IPS-11a (cell line): ENCODE measurements around the gene UBXN4.
"Not testable (repeated sequence)": the region's sequence is repeated elsewhere in the genome, so short reads cannot be mapped to it uniquely, and the experiment has no call there.

Experiments
- H3K4me3 ChIP-seq: one replicate; pipeline ENCODE4 v1.5.1; 2013; ENCODE audit warnings: low read depth, low read length, control low read depth

UBXN4 gene

DNA sequence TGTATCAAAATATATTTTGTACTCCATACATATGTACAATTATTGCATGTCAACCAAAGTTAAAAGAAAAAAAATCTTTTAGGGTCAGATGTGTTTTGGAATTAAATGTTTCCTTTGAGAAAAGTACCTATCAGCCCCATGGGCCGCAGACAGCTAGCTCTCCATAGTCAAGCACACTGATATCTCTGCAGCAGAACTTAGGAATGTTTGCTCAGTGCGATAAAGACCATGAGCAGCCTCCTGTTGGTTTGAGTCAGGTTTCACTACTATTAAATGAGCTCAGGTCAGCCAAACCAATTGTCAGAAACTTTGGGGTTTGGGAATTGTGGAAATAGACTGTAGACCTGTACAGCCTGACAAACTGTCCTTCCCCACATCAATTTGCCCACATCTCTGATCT, 61.6 kb downstream of the UBXN4 start:
- no peak overlapping the region for H3K4me3 ChIP-seq

GRCh38 chr2:135807874-135808273, 66.2 kb downstream of the UBXN4 start:
- not testable (repeated sequence) for H3K4me3 ChIP-seq

DNA sequence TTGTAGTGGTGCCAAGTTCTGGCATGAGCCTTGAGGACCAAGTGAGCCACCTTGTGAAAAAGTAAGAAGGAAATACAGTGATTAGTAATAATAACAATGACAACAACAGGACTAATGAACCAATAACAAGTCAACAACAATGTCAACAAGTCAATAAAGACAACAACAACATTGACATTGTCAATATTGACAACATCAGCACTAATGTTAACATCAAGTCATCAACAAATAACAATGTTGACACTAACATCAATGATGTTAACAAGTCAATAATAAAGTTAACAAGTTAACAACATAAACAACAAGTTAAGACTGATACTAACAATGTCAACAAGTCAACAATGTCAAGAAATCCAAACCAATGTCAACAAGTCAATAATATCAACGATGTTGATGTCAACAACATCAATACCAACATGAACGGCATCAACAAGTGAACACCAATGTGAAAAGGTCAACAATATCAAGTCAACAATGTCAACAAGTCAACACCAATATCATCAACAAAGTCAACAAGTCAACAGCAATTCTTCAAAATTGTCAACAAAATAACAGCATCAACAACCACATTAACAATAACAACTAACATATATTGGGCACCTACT, 71.4 kb downstream of the UBXN4 start:
- H3K4me3 ChIP-seq, result no peak overlapping the region

GRCh38 chr2:135815269-135815668, 73.6 kb downstream of the UBXN4 start:
- H3K4me3 ChIP-seq, result no peak overlapping the region

DNA sequence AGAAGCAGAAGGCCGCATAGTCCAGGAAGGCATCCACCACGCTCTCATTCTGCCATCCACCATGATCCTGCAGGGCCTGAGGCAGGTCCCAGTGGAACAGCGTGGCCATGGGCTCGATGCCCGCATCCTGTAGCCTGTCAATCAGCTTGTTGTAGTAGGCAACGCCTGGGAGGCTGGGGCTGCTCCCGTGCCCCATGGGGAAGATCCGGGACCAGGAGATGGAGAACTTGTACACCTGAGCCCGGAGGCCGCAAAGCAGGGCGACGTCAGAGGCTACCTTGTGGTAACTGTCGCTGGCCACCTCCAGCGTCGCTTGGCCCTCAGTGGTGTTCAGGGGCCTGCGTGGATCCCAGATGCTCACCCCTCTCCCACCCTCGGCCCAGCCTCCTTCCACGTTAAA, 75.8 kb downstream of the UBXN4 start:
- no peak overlapping the region for H3K4me3 ChIP-seq

GRCh38 chr2:135817951-135818350, 76.3 kb downstream of the UBXN4 start:
- H3K4me3 ChIP-seq, result no peak overlapping the region

- no peak overlapping the region for H3K4me3 ChIP-seq
These were observed 77.4 kb downstream of the UBXN4 start for GRCh38 chr2:135818937-135819610.

GRCh38 chr2:135820003-135820618, 78.5 kb downstream of the UBXN4 start:
- no peak overlapping the region for H3K4me3 ChIP-seq

DNA sequence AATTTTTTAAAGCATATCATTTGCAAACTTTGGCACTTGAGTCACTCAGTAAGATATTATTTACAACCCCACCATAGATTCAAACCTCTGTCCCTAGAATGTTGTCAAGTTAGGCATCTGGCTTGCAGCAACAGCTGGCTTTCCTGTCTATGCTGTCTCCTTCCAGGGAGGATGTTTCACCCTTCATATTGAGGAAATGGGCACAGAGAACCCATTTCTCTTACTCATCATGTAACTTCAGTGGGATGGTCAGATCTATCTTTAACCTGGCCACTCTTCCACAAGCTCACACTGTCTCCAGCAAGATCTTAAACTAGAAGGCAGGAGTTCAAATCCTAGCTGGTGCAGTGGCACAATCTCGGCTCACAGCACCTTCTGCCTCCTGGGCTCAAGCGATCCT, 79.5 kb downstream of the UBXN4 start:
- no peak overlapping the region for H3K4me3 ChIP-seq

GRCh38 chr2:135822855-135823254, 81.2 kb downstream of the UBXN4 start:
- H3K4me3 ChIP-seq, result no peak overlapping the region

GRCh38 chr2:135825131-135825530, 83.5 kb downstream of the UBXN4 start:
- H3K4me3 ChIP-seq, result no peak overlapping the region

- no peak overlapping the region for H3K4me3 ChIP-seq
These were observed 84.0 kb downstream of the UBXN4 start for GRCh38 chr2:135825550-135826176.

GRCh38 chr2:135826544-135826943, 84.9 kb downstream of the UBXN4 start:
- H3K4me3 ChIP-seq, result no peak overlapping the region

DNA sequence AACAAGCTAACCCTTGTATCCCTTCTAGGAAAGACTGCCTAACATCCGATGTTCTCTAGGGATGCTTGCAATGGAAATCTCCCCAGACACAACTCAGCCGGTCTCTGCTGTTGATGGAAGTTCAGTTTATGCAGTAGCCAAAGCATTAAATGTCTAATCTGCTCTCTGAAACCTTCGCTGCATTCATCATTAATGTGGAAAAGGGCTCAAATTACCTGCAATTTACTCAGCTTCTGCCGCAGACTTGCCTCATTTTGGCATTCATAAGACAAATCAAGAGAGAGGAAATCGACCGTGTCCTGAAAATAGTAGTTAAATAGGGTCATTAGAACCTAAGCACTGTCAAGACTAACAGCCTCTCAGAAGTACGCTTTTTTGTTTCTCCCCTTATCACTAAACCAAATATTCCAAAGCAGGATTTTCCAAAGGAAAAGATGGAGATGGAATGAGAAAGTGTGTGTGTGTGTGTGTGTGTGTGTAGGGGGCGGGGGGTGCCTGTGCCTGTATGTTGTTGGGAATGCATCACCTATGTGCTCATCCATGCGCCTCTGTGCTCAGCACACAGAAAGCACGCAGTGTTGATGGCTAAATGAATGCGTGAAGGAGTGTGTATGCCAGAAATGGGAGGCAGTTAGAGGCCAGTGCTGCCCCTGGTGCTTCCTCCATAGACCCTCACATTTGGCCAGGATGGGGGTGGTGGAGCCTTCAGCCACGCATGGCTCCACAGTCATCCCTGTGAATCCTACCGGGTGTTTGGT, 87.9 kb downstream of the UBXN4 start:
- H3K4me3 ChIP-seq, result no peak overlapping the region

DNA sequence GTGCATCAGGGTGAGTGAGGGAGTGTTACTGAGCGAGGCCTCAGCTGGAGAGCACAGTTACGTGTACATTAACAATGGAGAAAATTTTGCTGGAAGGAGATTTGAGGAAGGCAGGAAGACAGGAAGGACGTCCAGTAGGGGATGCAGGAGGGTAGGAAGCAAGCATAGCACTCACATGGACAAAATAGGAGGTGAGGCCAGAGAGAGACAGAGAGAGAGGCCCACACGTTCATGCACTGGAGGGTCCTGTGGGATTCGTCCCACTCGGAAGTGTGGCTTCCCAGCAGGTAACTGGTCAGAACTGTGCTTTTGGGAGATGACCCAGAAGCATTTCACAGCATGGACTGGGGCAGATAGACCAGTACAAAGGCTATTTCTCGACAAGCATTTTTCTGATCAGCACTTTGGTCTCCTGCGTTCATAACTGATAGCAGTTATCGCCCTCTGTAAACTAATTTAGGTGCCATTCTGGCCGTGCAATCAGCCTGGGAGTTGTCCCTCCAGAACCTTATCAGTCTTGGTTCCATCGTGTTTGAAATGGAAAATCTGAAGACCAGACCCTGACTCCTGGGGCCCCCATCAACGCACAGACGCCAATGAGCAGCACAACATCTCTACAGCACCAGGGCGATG, 89.6 kb downstream of the UBXN4 start:
- H3K4me3 ChIP-seq, result no peak overlapping the region

GRCh38 chr2:135832891-135833290, 91.2 kb downstream of the UBXN4 start:
- no peak overlapping the region for H3K4me3 ChIP-seq
